Measurements from ENCODE around the gene PEAK3.
"Not testable (repeated sequence)": the region's sequence is repeated elsewhere in the genome, so short reads cannot be mapped to it uniquely, and the experiment has no call there.

Gene PEAK3

DNA sequence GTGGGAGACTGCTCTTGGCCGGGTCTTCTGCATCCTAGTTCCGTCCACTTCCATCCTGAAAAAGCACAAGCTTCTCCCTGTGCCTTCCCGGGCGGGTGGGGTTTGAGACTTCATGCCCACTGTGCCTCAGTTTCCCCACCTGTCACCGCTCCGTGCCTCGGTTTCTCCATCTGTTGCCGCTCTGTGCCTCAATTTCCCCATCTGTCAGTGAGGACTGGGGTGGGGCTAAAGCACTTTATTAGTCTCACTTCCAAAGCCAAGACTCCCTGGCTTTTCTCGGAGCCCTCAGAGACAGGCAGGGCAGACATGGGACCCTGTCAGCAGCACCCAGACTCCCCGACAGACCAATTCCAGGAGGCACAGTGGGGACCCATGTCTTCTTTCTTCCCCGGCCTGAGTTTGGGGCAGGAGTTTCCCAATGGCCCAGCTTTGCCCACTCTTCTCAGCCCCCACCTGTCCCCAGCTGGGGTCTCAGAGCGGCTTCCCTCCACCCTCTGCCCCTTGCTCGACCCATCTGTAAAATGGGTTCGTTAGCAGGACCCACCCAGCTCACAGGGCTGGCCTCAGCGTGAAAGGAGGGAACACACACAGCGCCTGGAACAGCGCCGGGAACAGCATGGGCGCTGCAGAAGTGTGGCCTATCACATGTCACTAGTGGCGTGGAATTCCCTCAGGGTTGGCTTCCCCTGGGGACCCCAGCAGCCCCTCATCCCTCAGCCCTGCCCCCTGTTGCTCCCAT, 4.6 kb upstream of the PEAK3 start:
- H3K4me1 Mint-ChIP-seq = peaks cover 46% of the 10 kb centered on the region
- DNase-seq (no peak), ATAC-seq (no peak)
- H3K27me3 Mint-ChIP-seq = peaks cover 45% of the 10 kb centered on the region
- H3K4me3 Mint-ChIP-seq = no peak overlapping the region
- no peak overlapping the region for H3K27ac Mint-ChIP-seq
- H3K9me3 Mint-ChIP-seq = no peaks in the 10 kb centered on the region

- Mint-ChIP-seq H3K4me1 (peaks cover 30% of the 10 kb centered on the region), H3K27ac (peak overlapping the region in 1 of 2 donors; percentile 27), H3K9me3 (no peaks in the 10 kb centered on the region), H3K27me3 (peaks cover 25% of the 10 kb centered on the region), H3K4me3 (no peak overlapping the region)
- ATAC-seq = no peak
- DNase-seq = no peak
These were observed 2.0 kb upstream of the PEAK3 start for GRCh38 chr19:2283835-2284507.

DNA sequence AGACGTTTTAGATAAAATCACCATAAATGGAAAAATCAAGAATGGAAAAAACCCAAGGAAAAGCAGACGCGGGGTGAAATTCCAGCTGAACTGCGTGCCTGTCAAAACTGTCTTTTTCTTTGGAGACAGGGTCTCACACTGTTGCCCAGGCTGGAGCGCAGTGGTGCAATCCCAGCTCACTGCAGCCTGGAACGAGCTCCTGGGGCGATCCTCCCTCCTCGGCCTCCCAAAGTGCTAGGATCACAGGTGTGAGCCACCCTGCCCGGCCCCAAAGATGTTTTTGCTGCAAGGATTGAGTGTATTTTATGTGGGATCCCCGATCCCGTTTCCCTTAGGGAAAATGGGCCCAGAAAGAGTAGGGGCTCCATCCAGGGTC, 875 bp upstream of the PEAK3 start:
- ATAC-seq (no peak), DNase-seq (no peak)
- Mint-ChIP-seq H3K4me1 (peaks cover 22% of the 10 kb centered on the region), H3K9me3 (no peaks in the 10 kb centered on the region), H3K27ac (peak overlapping the region in 1 of 2 donors; percentile 86), H3K4me3 (peak overlapping the region; percentile 68 to 85), H3K27me3 (peaks cover 14% of the 10 kb centered on the region)

DNA sequence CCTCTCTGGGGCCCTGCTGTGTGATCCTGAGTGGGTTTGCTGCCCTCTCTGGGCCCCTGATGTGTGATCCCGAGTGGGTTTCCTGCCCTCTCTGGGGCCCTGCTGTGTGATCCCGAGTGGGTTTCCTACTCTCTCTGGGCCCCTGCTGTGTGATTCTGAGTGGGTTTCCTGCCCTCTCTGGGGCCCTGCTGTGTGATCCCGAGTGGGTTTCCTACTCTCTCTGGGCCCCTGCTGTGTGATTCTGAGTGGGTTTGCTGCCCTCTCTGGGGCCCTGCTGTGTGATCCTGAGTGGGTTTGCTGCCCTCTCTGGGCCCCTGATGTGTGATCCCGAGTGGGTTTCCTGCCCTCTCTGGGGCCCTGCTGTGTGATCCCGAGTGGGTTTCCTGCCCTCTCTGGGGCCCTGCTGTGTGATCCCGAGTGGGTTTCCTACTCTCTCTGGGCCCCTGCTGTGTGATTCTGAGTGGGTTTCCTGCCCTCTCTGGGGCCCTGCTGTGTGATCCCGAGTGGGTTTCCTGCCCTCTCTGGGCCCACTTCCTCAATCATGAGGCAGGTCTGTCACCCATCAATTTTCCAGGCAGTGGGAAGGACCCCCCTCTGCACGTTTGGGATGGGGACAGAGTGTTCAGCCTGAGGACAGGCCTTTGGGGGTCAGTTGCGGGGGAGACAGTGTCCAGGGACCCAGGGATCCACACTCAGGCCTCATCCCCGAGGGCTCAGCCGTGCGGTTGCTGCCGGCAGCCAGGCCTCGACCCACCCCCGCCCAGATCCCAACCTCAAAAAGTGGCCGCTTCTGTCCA, 512 bp downstream of the PEAK3 start:
- Mint-ChIP-seq H3K4me1 (peaks cover 22% of the 10 kb centered on the region), H3K4me3 (peak overlapping the region; percentile 48 to 85), H3K27ac (peak overlapping the region in 1 of 2 donors; percentile 82), H3K27me3 (peaks cover 14% of the 10 kb centered on the region)
- not testable (repeated sequence) for DNase-seq, H3K9me3 Mint-ChIP-seq, ATAC-seq

GRCh38 chr19:2280633-2281264, 1.2 kb downstream of the PEAK3 start:
- Mint-ChIP-seq H3K9me3 (no peaks in the 10 kb centered on the region), H3K27ac (peak overlapping the region in 1 of 2 donors; percentile 71)
- ATAC-seq = peak; percentile 24

GRCh38 chr19:2278459-2279158, 3.4 kb downstream of the PEAK3 start:
- ATAC-seq = no peak
- peak overlapping the region in 1 of 2 donors; percentile 3 for H3K4me3 Mint-ChIP-seq

More at GRCh38 chr19:2280633-2281264, 1.2 kb downstream of the PEAK3 start:
- Mint-ChIP-seq H3K4me1 (peaks cover 22% of the 10 kb centered on the region), H3K27me3 (peaks cover 14% of the 10 kb centered on the region), H3K4me3 (no peak overlapping the region)
- DNase-seq = no peak

DNA sequence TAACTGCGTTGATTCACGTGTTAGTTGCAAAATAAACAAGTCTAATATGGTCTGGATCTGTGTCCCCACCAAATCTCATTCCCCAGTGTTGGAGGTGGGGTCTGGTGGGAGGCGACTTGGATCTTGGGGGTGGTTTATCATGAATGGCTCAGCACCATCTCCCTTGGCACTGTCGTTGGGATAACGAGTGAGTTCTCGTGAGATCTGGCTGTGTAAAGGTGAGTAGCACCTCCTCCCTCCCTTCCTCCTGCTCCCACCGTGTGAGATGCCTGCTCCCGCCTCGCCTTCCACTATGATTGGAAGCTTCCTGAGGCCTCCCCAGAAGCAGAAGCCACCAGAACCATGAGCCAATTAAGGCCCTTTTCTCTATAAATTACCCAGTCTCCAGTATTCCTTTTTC, 4.8 kb downstream of the PEAK3 start:
- no peaks in the 10 kb centered on the region for H3K9me3 Mint-ChIP-seq
- peak overlapping the region in 1 of 2 donors; percentile 98 for H3K27ac Mint-ChIP-seq
- DNase-seq (no peak), ATAC-seq (no peak)
- peaks cover 4% of the 10 kb centered on the region for H3K27me3 Mint-ChIP-seq
- no peak overlapping the region for H3K4me3 Mint-ChIP-seq
- peaks cover 43% of the 10 kb centered on the region for H3K4me1 Mint-ChIP-seq

More at GRCh38 chr19:2278459-2279158, 3.4 kb downstream of the PEAK3 start:
- Mint-ChIP-seq H3K27ac (peak overlapping the region in 1 of 2 donors; percentile 65), H3K27me3 (peaks cover 14% of the 10 kb centered on the region), H3K4me1 (peaks cover 39% of the 10 kb centered on the region), H3K9me3 (no peaks in the 10 kb centered on the region)
- DNase-seq = no peak

DNA sequence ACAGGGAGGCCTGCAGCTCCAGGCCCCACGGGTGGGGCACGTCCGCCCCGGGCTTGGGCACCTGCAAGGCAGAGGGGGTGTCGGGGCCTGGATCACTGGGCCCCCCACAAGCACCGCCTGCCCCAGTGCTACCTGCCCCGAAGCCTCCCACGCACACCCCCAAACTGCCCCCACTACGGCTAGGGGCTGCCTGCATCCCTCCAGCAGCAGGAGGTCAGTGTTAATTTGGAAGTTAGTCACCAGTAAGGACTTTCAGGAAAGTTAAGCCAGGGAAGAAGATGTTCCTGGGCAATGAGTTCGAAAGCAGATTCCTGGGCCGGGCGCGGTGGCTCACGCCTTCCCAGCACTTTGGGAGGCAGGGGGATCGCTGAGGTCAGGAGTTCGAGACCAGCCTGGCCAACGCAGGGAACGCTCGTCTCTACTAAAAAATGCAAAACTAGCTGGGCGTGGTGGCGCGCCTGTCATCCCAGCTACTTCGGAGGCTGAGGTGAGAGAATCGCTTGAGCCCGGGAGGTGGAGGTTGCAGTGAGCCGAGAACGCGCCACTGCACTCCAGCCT, 5.5 kb downstream of the PEAK3 start:
- ATAC-seq = no peak
- Mint-ChIP-seq H3K27me3 (no peaks in the 10 kb centered on the region), H3K4me1 (peaks cover 44% of the 10 kb centered on the region), H3K4me3 (peak overlapping the region in 1 of 2 donors; percentile 8), H3K27ac (peak overlapping the region in 1 of 2 donors; percentile 98), H3K9me3 (no peaks in the 10 kb centered on the region)
- no peak for DNase-seq

DNA sequence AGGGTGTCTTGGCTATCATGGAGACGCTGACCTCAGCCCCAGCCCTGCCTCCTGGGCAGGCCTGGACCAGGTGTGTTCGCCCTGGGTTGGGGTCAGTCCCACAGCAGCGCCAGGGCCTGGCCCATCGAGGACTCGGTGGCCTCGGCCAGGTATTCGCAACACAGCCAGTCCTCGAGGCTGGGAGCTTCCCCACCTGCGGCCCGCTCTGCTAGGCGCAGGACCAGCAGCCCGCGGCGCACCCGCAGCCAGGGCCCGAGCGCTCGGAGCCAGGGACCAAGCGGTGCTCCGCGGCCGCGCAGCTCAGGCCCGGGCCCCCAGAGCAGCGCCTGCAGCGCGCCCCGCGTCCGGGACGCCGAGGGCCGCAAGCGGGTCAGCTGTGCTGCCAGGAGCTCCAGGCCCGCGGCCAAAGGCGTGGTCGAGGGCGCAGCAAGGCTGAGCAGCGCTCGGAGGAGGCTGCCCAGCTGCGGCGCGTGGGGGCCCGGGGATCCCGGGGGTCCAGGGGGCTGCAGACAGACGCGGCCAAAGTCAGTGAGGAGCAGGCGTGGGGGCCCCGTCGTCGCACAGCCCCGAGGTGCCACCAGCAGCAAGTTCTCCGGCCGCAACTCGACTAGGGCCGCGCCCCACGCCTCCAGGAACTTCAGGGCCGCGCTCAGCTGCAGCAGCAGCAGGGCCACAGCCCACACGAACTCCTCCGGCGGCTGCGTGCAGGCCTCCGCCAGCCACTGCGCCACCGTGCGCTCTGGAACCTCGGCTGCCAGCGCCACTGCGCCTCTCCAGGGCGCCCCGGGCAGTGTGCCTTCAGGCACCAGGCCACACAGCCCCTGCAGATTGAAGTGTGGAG, 6.2 kb downstream of the PEAK3 start:
- peaks cover 46% of the 10 kb centered on the region for H3K4me1 Mint-ChIP-seq
- H3K4me3 Mint-ChIP-seq = no peak overlapping the region
- H3K27ac Mint-ChIP-seq = peak overlapping the region in 1 of 2 donors; percentile 98
- no peaks in the 10 kb centered on the region for H3K9me3 Mint-ChIP-seq
- ATAC-seq (no peak), DNase-seq (no peak)
- no peaks in the 10 kb centered on the region for H3K27me3 Mint-ChIP-seq

GRCh38 chr19:2274931-2275535, 6.9 kb downstream of the PEAK3 start:
- Mint-ChIP-seq H3K9me3 (no peaks in the 10 kb centered on the region), H3K27me3 (no peaks in the 10 kb centered on the region), H3K4me3 (peak overlapping the region in 1 of 2 donors; percentile 50), H3K27ac (peak overlapping the region in 1 of 2 donors; percentile 99), H3K4me1 (peaks cover 46% of the 10 kb centered on the region)
- DNase-seq (peak; percentile 15 to 49), ATAC-seq (no peak)

DNA sequence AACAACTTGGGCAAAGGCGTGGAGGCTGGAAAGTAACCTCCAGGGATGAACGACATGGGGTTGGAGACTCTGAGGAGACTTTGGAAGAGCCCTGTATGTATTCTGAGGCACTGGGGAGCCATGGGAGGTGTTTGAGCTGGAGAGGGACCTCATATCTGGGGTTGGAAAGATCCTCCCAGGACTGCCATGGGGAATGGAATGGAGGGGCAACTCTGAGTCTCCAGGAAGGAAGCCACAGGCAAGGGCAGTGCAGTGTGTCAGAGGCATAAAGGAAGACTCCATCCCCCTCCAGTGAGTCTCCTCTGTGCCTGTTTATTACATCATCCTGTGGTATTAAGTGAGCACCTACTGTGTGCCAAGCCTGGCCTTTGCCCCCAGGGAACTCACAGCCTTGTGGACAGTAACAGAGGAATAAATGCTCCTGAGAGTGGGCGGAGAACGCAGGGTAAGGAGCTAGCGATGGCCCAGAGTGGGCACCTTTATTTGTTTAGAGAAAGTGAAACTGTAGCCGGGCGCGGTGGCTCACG, 7.7 kb downstream of the PEAK3 start:
- Mint-ChIP-seq H3K4me3 (peak overlapping the region; percentile 84 to 90), H3K4me1 (peaks cover 46% of the 10 kb centered on the region), H3K27ac (peak overlapping the region; percentile 49 to 99), H3K27me3 (no peaks in the 10 kb centered on the region), H3K9me3 (no peaks in the 10 kb centered on the region)
- DNase-seq = peak in 1 of 2 donors; percentile 7
- no peak for ATAC-seq

DNA sequence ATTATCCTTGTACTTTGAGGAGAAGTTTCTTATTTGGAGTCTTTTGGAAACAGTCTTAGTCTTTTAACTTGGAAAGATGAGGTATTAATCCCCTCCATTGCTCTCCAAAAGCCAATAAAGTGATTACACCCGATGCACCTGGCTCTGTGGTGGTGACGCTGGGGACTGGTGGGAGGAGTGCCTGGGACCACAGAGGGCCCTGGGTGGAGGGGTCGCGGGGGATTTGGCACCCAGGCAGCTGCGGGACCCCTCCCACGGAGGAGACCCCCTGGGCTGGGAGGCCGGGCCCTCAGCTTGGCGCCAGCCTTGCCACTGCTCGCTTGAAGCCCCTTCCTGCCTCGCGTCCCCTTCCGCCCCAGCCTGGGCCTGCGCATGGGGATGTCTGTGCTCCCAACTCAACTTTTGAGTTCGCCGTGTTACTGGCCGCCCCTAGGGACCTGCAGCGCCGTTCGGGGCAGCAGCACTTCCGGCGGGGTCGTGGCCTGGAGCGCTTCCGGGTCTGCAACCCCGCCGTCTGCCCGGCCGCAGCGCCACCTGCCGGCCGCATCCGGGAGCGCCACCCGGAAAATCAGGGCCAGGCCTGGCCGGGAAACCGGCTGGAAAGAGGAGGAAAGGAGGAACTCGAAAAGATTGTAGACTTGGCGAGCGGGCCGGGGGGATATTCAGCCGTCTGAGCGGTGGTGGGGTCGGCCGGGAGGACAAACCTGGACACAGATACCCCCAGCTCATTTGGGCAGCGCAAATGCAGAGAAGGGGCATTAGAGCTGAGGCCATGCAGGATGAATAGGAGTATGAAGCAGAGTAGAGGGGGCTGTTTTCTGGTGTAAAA, 8.4 kb downstream of the PEAK3 start:
- Mint-ChIP-seq H3K9me3 (no peaks in the 10 kb centered on the region), H3K27ac (peak overlapping the region; percentile 49 to 99), H3K4me3 (peak overlapping the region; percentile 84 to 90), H3K27me3 (no peaks in the 10 kb centered on the region), H3K4me1 (peaks cover 42% of the 10 kb centered on the region)
- ATAC-seq (peak; percentile 84), DNase-seq (peak; percentile 90 to 91)
